Transverse colon (tissue), 4 donors: ENCODE results near the gene EML6. TPM values are rescaled to one million over a fixed set of nuclear protein-coding genes. Genes with fewer than 3 reads are reported as not detected.

Experiments used
- DNase-seq: peaks from one replicate; pipeline ENCODE4 v3.0.0-alpha.2; 2019
- H3K27ac ChIP-seq, 4 donors: fragments of 200-600 bp; sonication (generic); 2 replicates each; pipeline ENCODE4 v1.5.1; 2016 to 2018; ENCODE audit warnings: inconsistent platforms in 4 of 4
- H3K27me3 ChIP-seq: fragments of 200-600 bp; sonication (generic); 2 replicates; pipeline ENCODE4 v1.5.1; 2017; ENCODE audit warnings: inconsistent platforms
- H3K36me3 ChIP-seq, 4 donors: fragments of 200-600 bp; sonication (generic); 2 replicates each; pipeline ENCODE4 v1.5.1; 2017 to 2019; ENCODE audit warnings: inconsistent platforms in 4 of 4
- H3K4me1 ChIP-seq, 4 donors: fragments of 200-600 bp; sonication (generic); 2 replicates each; pipeline ENCODE4 v1.5.1; 2017 to 2020; ENCODE audit warnings: inconsistent platforms in 4 of 4
- H3K4me3 ChIP-seq, 4 donors: fragments of 200-600 bp; sonication (generic); 1 replicate in 1 of 4; 2 replicates in 3 of 4; pipeline versions ENCODE4 v1.5.1 to v1.6.1; 2017 to 2019; ENCODE audit warnings: inconsistent platforms in 4 of 4
- H3K9me3 ChIP-seq, 2 donors: fragments of 200-600 bp; sonication (generic); 2 replicates each; pipeline ENCODE4 v1.5.1; 2017 to 2019; ENCODE audit warnings: inconsistent platforms in 2 of 2
- EP300 ChIP-seq: sonication (generic); formaldehyde crosslinking; IDR thresholded peaks from one replicate; pipeline ENCODE4 v1.6.1; 2017; ENCODE audit warnings: antibody characterized with exemption, low read depth
- POLR2A ChIP-seq: fragments of 450-650 bp; IDR thresholded peaks from one replicate; pipeline ENCODE4 v1.6.1; 2016; ENCODE audit warnings: antibody characterized with exemption, mild to moderate bottlenecking, moderate library complexity
- POLR2AphosphoS5 ChIP-seq, 3 donors: sonication (generic); formaldehyde crosslinking; IDR thresholded peaks; one replicate each; pipeline ENCODE4 v1.6.1; 2016; ENCODE audit warnings: antibody characterized with exemption in 3 of 3
- WGBS, 2 donors: methylation state at CpG; one replicate each; pipeline ENCODE4 v1.1.5; 2018; ENCODE audit warnings: low coverage in 1 of 2; 5-methylcytosine and 5-hydroxymethylcytosine counted together
- in situ Hi-C, 4 donors: fragments of 200-750 bp; cut with MboI; loops; one replicate each; pipeline versions ENCODE4 v1.15.0 to v1.15.1; 2017; ENCODE audit warnings: low sequenced_read_pairs in 3 of 4, low pct_ligation_motif_present in 1 of 4, low pct_unique_long_range_greater_than_20kb in 1 of 4
- intact Hi-C: fragments of 100-400 bp; cut with DNase I; formaldehyde crosslinking; loops from one replicate; pipeline ENCODE4 v1.15.1; 2023; ENCODE audit warnings: low total_unique reads
- total RNA-seq, 4 donors: library from RNA; depleted of rRNA; stranded (reverse); fragments of >200 nt; gene quantifications; one replicate each; pipeline ENCODE4 v1.1.0, GENCODE V29; 2016
- TF ChIP-seq, protein P1 (sequence below), 5 experiments: fragments of 200-600 bp in 3 of 5; fragments of 450-650 bp in 2 of 5; sonication (generic) in 3 of 5; IDR thresholded peaks; 1 replicate in 2 of 5; 2 replicates in 3 of 5; pipeline ENCODE4 v1.5.1; 2016 to 2017; ENCODE audit warnings: antibody characterized with exemption in 5 of 5, inconsistent platforms in 3 of 5, mild to moderate bottlenecking in 2 of 5, moderate library complexity in 1 of 5

EML6 gene
- total RNA-seq, 4 donors from 2014 or later: 1.5 to 8.2 (median 3.4) TPM

GRCh38 chr2:54997826-54998225 is 274.4 kb downstream of the EML6 start:
- 80 to 97% methylated on average over 1 of the region's 1 CpG for WGBS, 2 donors
- no peak overlapping the region for H3K27ac ChIP-seq
- in situ Hi-C loops (no loop called here), intact Hi-C loops (no loop called here)
- H3K4me3 ChIP-seq: no peak overlapping the region
- no peaks in the 10 kb centered on the region for H3K9me3 ChIP-seq
- no peak for TF ChIP-seq POLR2AphosphoS5 (IDR thresholded peaks at IDR 0.05)
- TF ChIP-seq, protein P1, sequence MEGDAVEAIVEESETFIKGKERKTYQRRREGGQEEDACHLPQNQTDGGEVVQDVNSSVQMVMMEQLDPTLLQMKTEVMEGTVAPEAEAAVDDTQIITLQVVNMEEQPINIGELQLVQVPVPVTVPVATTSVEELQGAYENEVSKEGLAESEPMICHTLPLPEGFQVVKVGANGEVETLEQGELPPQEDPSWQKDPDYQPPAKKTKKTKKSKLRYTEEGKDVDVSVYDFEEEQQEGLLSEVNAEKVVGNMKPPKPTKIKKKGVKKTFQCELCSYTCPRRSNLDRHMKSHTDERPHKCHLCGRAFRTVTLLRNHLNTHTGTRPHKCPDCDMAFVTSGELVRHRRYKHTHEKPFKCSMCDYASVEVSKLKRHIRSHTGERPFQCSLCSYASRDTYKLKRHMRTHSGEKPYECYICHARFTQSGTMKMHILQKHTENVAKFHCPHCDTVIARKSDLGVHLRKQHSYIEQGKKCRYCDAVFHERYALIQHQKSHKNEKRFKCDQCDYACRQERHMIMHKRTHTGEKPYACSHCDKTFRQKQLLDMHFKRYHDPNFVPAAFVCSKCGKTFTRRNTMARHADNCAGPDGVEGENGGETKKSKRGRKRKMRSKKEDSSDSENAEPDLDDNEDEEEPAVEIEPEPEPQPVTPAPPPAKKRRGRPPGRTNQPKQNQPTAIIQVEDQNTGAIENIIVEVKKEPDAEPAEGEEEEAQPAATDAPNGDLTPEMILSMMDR (IDR thresholded peaks at IDR 0.05): no peak
- TF ChIP-seq POLR2A: no peak
- no peak for TF ChIP-seq EP300
- peaks cover 14 to 83% (median 33%) of the 10 kb centered on the region in 4 donors for H3K4me1 ChIP-seq
- DNase-seq: no peak
- H3K27me3 ChIP-seq: no peaks in the 10 kb centered on the region
- no peaks in the 10 kb centered on the region for H3K36me3 ChIP-seq

- no peak for DNase-seq
- Histone ChIP-seq H3K27me3 (no peaks in the 10 kb centered on the region), H3K4me1 (peaks cover 14 to 84% (median 37%) of the 10 kb centered on the region in 4 donors), H3K9me3 (no peaks in the 10 kb centered on the region), H3K36me3 (no peaks in the 10 kb centered on the region), H3K27ac (peak overlapping the region in 1 of 4 donors; percentile 8), H3K4me3 (no peak overlapping the region)
- intact Hi-C loops: no loop called here
- TF ChIP-seq, protein P1 (IDR thresholded peaks at IDR 0.05): no peak
- TF ChIP-seq EP300: no peak
- TF ChIP-seq POLR2A: no peak
- TF ChIP-seq POLR2AphosphoS5 (IDR thresholded peaks at IDR 0.05): no peak
- WGBS, 2 donors: 32 to 33% methylated on average over 2 to 3 of the region's 3 CpGs
- in situ Hi-C loops: no loop called here
Observed at GRCh38 chr2:54999182-54999581, 275.7 kb downstream of the EML6 start.

- whole genome bisulfite sequencing, 2 donors: 60 to 71% methylated on average over 4 of the region's 4 CpGs
- no peaks in the 10 kb centered on the region for H3K27me3 ChIP-seq
- H3K4me3 ChIP-seq: no peak overlapping the region
- intact Hi-C loops (no loop called here), in situ Hi-C loops (loop anchor here in 1 of 4 donors (10.0 kb wide), 1 partner anchor 96 kb away; no protein-coding TSS in a partner anchor)
- H3K27ac ChIP-seq: no peak overlapping the region
- DNase-seq: no peak
- no peaks in the 10 kb centered on the region for H3K36me3 ChIP-seq
- TF ChIP-seq POLR2AphosphoS5 (IDR thresholded peaks at IDR 0.05) (no peak), EP300 (no peak), POLR2A (no peak)
- TF ChIP-seq, protein P1 (IDR thresholded peaks at IDR 0.05): no peak
- peaks cover 16 to 86% (median 47%) of the 10 kb centered on the region in 4 donors for H3K4me1 ChIP-seq
- H3K9me3 ChIP-seq: no peaks in the 10 kb centered on the region
Observed at GRCh38 chr2:55000341-55000740, 276.9 kb downstream of the EML6 start.

DNA sequence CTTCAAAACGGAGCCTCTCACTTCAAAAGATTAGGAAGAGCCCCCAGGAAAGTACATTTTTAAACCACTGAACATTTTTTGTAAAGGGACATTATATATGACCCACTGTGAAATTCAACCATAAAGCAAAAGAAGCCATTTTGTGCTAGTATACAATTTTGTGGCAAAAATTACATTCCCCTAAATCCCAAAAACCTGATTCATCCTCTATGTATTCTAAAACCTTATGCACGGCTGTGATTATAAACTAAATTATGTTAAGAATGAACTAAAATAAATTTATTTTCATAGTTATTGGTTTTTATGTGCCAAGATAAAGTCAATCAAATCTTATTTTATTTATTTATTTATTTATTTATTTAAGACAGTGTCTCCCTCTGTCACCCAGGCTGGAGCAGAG is 278.3 kb downstream of the EML6 start:
- Histone ChIP-seq H3K9me3 (no peaks in the 10 kb centered on the region), H3K27ac (no peak overlapping the region), H3K36me3 (no peaks in the 10 kb centered on the region), H3K4me1 (peaks cover 17 to 94% (median 57%) of the 10 kb centered on the region in 4 donors), H3K4me3 (no peak overlapping the region), H3K27me3 (no peaks in the 10 kb centered on the region)
- in situ Hi-C loops: loop anchor here in 1 of 4 donors (10.0 kb wide), 1 partner anchor 97 kb away; no protein-coding TSS in a partner anchor
- intact Hi-C loops: no loop called here
- TF ChIP-seq POLR2A (no peak), EP300 (no peak), POLR2AphosphoS5 (IDR thresholded peaks at IDR 0.05) (no peak)
- TF ChIP-seq, protein P1 (IDR thresholded peaks at IDR 0.05): no peak
- no peak for DNase-seq
- WGBS, 2 donors: 72 to 85% methylated on average over 2 of the region's 2 CpGs
